Measurements from ENCODE around the gene RBM20.

DNA sequence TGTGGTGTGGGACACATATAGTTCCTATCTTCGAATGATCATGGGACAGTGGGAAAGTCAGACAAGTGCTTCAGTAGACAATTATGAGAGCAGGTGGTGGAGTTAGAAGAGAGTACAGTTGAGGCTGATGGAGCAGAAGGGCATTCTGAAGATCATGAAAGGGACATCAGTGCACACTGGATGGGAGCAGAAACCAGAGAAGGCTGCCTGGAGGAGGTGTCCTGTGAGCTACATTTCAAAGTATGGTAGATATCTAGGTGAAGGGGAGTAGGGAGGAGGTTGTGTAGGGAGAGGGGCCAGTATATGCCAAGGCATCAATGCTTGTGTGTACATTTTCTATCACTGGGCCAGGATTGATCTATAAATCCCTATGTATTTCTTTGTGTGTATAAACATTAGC lies 127.3 kb downstream of the RBM20 start:
- no peak for TF ChIP-seq EZH2 (IDR thresholded peaks at IDR 0.05; ENCODE audit: low read depth)
- TF ChIP-seq CTCF (conservative IDR thresholded peaks at IDR 0.05): no peak

Measured in PC-9 (cell line).